GM21447 (cell line): ENCODE results near the gene NXT2.
"Not testable (repeated sequence)": the region's sequence is repeated elsewhere in the genome, so short reads cannot be mapped to it uniquely, and the experiment has no call there.

Source experiments
- ATAC-seq: cut with Tn5 transposase; IDR thresholded peaks from one replicate; pipeline ENCODE4 v1.9.1; 2021; ENCODE audit not compliant: unreplicated experiment

The NXT2 gene

GRCh38 chrX:109536439-109537323, at the start of gene NXT2:
Gene NXT2 (plus strand): TSS chrX:109536844. CDS start chrX:109537007, 163 bp downstream.
- ATAC-seq, result peak; percentile 96

- ATAC-seq, result no peak
Measured at GRCh38 chrX:109487640-109488039, 49.0 kb upstream of the NXT2 start.

- ATAC-seq, result no peak
Measured at GRCh38 chrX:109489174-109489573, 47.5 kb upstream of the NXT2 start.

DNA sequence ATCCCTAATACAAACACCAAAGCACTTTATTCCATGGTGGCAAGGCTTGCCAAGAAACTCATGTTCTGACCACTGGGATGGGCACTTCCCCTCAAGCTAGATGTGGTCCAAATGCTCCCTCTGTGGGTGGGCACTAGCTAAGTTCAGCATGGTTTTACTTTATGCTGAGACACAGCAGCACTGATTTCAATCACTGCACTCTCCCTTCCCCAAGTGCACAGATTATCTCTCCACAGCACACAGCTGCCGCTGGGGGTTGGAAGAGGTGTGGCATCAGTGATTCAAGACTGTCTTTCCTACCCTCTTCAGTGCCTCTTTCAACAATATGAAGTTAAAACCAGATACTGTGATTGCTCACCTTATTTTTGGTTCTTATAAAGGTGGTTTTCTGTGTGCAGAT, 38.2 kb upstream of the NXT2 start:
- ATAC-seq, result no peak

DNA sequence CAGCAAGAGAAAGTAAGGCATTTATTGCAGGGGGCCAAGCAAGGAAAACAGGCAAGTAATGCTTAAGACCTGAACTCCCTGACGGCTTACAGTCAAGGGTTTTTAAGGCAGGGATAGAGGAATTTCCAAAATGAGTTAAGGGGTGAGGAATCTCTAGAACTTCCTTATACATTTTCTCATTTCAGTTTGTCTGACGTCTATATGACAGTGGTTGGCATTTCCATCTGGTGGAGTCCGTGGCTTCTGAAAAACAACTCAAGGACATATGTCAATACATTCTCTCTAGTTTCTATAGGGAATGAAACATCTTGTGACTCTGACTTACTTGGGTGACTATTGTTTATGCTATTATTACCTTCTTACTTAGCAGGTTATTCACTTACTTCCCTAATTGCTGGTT, 35.5 kb upstream of the NXT2 start:
- no peak for ATAC-seq

- no peak for ATAC-seq
Measured at GRCh38 chrX:109508915-109509314, 27.7 kb upstream of the NXT2 start.

DNA sequence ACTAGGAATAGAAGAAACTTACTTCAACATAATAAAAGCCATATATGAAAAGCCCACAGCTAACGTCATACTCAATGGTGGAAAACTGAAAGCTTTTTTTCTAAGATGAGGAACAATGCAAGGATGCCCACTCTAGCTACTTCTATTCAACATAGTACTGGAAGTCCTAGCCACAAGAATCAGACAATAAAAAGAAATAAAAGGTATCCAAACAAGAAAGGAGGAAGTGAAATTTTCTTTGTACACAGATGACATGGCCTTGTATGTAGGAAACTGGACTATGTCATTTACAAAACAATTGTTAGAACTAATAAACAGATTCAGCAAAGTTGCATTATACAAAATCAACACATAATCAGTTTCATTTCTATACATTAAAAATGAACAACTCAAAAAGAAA, 25.5 kb upstream of the NXT2 start:
- no peak for ATAC-seq

DNA sequence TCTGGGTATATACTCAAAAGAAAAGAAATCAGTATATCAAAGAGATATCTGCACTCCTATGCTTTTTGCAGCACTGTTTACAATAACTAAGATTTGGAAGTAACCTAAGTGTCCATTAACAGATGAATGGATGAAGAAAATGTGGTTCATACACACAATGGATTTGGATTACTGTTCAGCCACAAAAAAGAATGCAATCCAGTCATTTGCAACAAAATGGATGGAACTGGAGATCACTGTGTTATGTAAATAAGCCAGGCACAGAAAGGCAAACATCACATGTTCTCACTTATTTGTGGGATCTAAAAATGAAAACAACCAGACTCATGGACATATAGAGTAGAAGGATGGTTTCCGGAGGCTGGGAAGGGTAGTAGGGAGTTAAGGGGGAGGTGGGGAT, 17.6 kb upstream of the NXT2 start:
- no peak for ATAC-seq

DNA sequence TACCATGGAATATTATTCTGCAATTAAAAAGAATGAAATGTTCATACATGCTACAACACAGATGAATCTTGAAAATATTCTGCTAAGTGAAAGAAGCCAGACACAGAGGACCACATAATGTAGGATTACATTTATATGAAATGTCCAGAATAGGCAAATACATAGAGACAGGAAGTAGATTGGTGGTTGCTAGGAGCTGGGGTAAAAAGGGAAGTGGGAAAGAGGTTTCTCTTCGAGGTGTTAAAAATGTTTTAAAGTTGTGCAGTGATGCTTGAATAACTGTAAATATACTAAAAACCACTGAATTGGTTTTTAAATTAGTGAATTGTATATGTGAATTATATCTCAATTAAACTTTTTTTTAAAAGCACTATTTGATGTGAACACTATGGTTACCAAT, 3.6 kb upstream of the NXT2 start:
- ATAC-seq, result no peak

- no peak for ATAC-seq
Measured at GRCh38 chrX:109533631-109534030, 3.0 kb upstream of the NXT2 start.

DNA sequence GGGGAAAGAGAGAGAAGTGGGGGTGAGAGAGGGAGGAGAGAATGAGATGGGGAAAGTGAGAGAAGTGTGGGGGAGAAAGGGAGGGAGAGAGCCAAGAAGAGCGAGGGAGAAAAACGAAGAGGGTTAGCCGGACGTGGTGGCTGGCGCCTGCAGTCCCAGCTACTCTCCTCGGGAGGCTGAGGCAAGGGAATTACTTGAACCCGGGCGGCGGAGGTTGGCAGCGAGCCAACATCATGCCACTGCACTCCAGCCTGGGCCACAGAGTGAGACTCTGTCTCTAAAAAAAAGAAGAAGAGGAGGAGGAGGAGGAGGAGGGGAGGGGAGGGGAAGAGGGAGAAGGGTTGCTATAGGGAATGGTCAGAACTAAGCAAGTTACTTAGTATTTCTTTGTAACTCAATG, 1.7 kb upstream of the NXT2 start:
- no peak for ATAC-seq

- ATAC-seq, result no peak
Measured at GRCh38 chrX:109535578-109535977, 1.1 kb upstream of the NXT2 start.

GRCh38 chrX:109537324-109537665, 651 bp downstream of the NXT2 start:
- ATAC-seq, result peak; percentile 21

DNA sequence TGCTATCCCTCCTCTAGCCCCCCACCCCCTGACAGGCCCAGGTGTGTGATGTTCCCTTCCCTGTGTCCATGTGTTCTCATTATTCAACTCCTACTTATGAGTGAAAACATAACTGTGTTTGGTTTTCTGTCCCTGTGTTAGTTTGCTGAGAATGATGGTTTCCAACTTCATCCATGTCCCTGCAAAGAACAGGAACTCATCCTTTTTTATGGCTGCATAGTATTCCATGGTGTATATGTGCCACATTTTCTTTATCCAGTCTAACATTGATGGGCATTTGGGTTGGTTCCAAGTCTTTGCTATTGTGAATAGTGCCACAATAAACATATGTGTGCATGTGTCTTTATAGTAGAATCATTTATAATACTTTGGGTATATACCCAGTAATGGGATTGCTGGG, 2.4 kb downstream of the NXT2 start:
- ATAC-seq, result not testable (repeated sequence)

- ATAC-seq, result no peak
Measured at GRCh38 chrX:109553862-109554261, 17.2 kb downstream of the NXT2 start.

DNA sequence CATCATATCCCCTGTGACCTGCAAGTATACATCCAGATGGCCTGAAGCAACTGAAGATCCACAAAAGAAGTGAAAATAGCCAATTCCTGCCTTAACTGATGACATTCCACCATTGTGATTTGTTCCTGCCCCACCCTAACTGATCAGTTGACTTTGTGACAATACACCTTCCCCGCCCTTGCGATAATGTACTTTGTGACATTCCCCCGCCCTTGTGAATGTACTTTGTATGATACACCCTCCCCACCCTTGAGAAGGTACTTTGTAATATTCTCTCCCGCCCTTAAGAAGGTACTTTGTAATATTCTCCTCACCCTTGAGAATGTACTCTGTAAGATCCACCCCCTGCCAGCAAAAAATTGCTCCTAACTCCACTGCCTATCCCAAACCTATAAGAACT, 39.4 kb downstream of the NXT2 start:
- not testable (repeated sequence) for ATAC-seq

GRCh38 chrX:109577055-109577454, 40.4 kb downstream of the NXT2 start:
- no peak for ATAC-seq

- no peak for ATAC-seq
Measured at GRCh38 chrX:109578916-109579315, 42.3 kb downstream of the NXT2 start.

DNA sequence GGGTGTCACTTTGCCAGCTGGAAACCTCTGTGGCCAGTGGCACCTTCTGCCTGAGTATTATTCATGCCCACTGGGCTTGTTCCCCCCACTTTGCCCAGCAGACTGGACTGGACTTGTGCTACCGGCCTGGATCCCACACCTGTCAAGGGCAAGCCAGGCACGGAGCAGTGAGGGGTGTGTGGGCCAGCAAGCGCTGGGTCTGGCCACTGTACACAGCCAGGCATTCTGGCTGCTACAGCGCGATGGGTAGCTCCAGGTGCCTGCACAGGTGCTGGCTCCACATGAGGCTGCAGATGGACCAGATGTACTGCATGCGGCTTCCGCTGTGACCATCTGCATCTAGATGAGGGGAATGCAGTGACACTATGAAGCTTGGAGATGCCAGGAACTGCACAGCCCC, 48.8 kb downstream of the NXT2 start:
- ATAC-seq, result no peak

DNA sequence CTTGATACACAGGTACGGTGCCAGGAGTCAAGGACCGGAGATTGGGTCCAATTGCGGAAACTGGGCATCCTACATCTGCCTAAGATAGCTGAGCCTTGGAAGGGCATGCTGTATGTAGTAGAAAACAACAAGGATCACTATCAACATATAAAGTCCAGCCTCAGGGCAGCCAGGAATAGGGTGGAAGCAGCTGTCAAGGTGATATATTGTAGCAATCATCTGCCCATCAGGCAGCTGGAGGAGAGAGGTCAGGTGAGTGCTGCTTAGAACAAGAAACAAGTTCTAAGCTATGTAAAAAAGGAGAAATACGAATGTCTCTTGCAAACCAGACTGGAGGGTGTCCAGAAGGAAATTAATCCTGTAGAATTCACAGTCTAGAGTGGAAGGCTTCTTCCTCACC, 53.5 kb downstream of the NXT2 start:
- no peak for ATAC-seq
